GM23338 (cell line): ENCODE data around the gene DAPL1. TPM values are rescaled to one million over a fixed set of nuclear protein-coding genes. Genes with fewer than 3 reads are reported as not detected.

ENCODE experiments used
- ATAC-seq: fragments of 200-7000 bp; cut with Tn5 transposase; 3 replicates; pipeline ENCODE4 v1.9.1; 2020
- DNase-seq: peaks from one replicate; pipeline ENCODE4 v3.0.0-alpha.2; 2015; ENCODE audit warnings: low spot score
- H2AFZ ChIP-seq: fragments of 200-600 bp; sonication (generic); 2 replicates; pipeline ENCODE4 v1.8.0; 2016; ENCODE audit warnings: antibody characterized with exemption, mild to moderate bottlenecking, moderate library complexity
- H3F3A ChIP-seq: fragments of 200-600 bp; sonication (generic); replicated peaks from 2 replicates; pipeline ENCODE4 v1.8.0; 2017; ENCODE audit warnings: antibody characterized with exemption, mixed run types, low read depth
- H3K27ac ChIP-seq: fragments of 200-600 bp; sonication (generic); 2 replicates; pipeline ENCODE4 v1.6.1; 2016; ENCODE audit warnings: low read depth
- H3K27me3 ChIP-seq: fragments of 200-600 bp; sonication (generic); 2 replicates; pipeline ENCODE4 v1.8.0; 2016; ENCODE audit warnings: mild to moderate bottlenecking, mixed run types, moderate library complexity; ENCODE audit not compliant: insufficient read depth
- H3K36me3 ChIP-seq: fragments of 200-600 bp; sonication (generic); 2 replicates; pipeline ENCODE4 v1.8.0; 2016; ENCODE audit warnings: mild to moderate bottlenecking; ENCODE audit not compliant: insufficient read depth
- H3K4me1 ChIP-seq: fragments of 200-600 bp; sonication (generic); 2 replicates; pipeline ENCODE4 v1.8.0; 2016; ENCODE audit warnings: mild to moderate bottlenecking, moderate library complexity; ENCODE audit not compliant: insufficient read depth
- H3K4me2 ChIP-seq: fragments of 200-600 bp; sonication (generic); 2 replicates; pipeline ENCODE4 v1.7.1; 2017; ENCODE audit warnings: mixed run types
- H3K4me3 ChIP-seq: fragments of 200-600 bp; sonication (generic); 2 replicates; pipeline ENCODE4 v1.6.1; 2016; ENCODE audit warnings: mixed run types
- H3K79me2 ChIP-seq: fragments of 200-600 bp; sonication (generic); replicated peaks from 2 replicates; pipeline ENCODE4 v1.8.0; 2017; ENCODE audit warnings: mild to moderate bottlenecking; ENCODE audit not compliant: insufficient read depth
- H3K9me2 ChIP-seq: fragments of 200-600 bp; sonication (generic); 2 replicates; pipeline ENCODE4 v1.8.0; 2017; ENCODE audit not compliant: insufficient read depth
- H4K20me1 ChIP-seq: fragments of 200-600 bp; sonication (generic); replicated peaks from 2 replicates; pipeline ENCODE4 v1.8.0; 2017; ENCODE audit warnings: mild to moderate bottlenecking; ENCODE audit not compliant: insufficient read depth
- H3K27ac Mint-ChIP-seq: 2 replicates; pipeline ENCODE4 v1.8.0; 2020; ENCODE audit warnings: inconsistent platforms, mild to moderate bottlenecking, moderate library complexity, mixed read lengths
- H3K27me3 Mint-ChIP-seq: 3 replicates; pipeline ENCODE4 v1.8.0; 2022; ENCODE audit warnings: low read depth, mild to moderate bottlenecking, moderate library complexity, mixed read lengths, inconsistent platforms; ENCODE audit not compliant: insufficient read depth, poor library complexity
- H3K36me3 Mint-ChIP-seq: 3 replicates; pipeline ENCODE4 v1.8.0; 2021; ENCODE audit warnings: low read depth, mild to moderate bottlenecking, inconsistent platforms, moderate library complexity, mixed read lengths
- H3K4me1 Mint-ChIP-seq: 3 replicates; pipeline ENCODE4 v1.8.0; 2020; ENCODE audit warnings: mild to moderate bottlenecking, inconsistent platforms, mixed read lengths
- H3K4me3 Mint-ChIP-seq: 3 replicates; pipeline ENCODE4 v1.8.0; 2021; ENCODE audit warnings: moderate library complexity, mild to moderate bottlenecking, inconsistent platforms, mixed read lengths
- H3K9me3 Mint-ChIP-seq: 3 replicates; pipeline ENCODE4 v1.8.0; 2020; ENCODE audit warnings: moderate library complexity, mild to moderate bottlenecking, inconsistent platforms, mixed read lengths
- CREB1 ChIP-seq: fragments of 250-450 bp; sonication (Bioruptor Pico); IDR thresholded peaks from 2 replicates; pipeline ENCODE4 v1.5.0; 2020; ENCODE audit warnings: low read depth, mild to moderate bottlenecking, moderate library complexity
- JUNB ChIP-seq: IDR thresholded peaks from one replicate; pipeline ENCODE4 v1.6.1; 2016; ENCODE audit warnings: antibody characterized with exemption; ENCODE audit not compliant: unreplicated experiment
- NANOG ChIP-seq: IDR thresholded peaks from 2 replicates; pipeline ENCODE4 v1.6.1; 2016; ENCODE audit warnings: antibody characterized with exemption, borderline replicate concordance
- POLR2AphosphoS5 ChIP-seq: IDR thresholded peaks from 2 replicates; pipeline ENCODE4 v1.6.1; 2016; ENCODE audit warnings: antibody characterized with exemption, low read depth
- REST ChIP-seq: IDR thresholded peaks from one replicate; pipeline ENCODE4 v1.6.1; 2018; ENCODE audit warnings: antibody characterized with exemption; ENCODE audit not compliant: unreplicated experiment
- ZNF462 ChIP-seq: fragments of 250-450 bp; sonication (Bioruptor Pico); IDR thresholded peaks from 2 replicates; pipeline ENCODE4 v1.5.0; 2020; ENCODE audit warnings: mild to moderate bottlenecking, moderate library complexity
- polyA plus RNA-seq: library from polyadenylated mRNA; unstranded; fragments of >200 nt; fragmentation: Nextera tagmentation; extraction: Ambion mirVana; gene quantifications from 2 replicates; pipeline ENCODE4 v1.2.1, GENCODE V29; 2016
- total RNA-seq: library from RNA; depleted of rRNA; stranded (reverse); fragments of >200 nt; shearing (Covaris generic); gene quantifications from 2 replicates; pipeline ENCODE4 v1.2.3, GENCODE V29; 2014
- TF ChIP-seq, protein P1 (sequence below), 2 experiments: fragments of 200-600 bp in 1 of 2; sonication (generic) in 1 of 2; conservative IDR thresholded peaks; 2 replicates each; pipeline versions ENCODE4 v1.5.1 to v1.6.1; 2016 to 2017; ENCODE audit warnings: antibody characterized with exemption in 2 of 2, low read depth in 2 of 2, mild to moderate bottlenecking in 2 of 2, moderate library complexity in 1 of 2

Gene DAPL1
- total and polyA plus RNA-seq, 2 experiments from 2014 or later = not detected

DNA sequence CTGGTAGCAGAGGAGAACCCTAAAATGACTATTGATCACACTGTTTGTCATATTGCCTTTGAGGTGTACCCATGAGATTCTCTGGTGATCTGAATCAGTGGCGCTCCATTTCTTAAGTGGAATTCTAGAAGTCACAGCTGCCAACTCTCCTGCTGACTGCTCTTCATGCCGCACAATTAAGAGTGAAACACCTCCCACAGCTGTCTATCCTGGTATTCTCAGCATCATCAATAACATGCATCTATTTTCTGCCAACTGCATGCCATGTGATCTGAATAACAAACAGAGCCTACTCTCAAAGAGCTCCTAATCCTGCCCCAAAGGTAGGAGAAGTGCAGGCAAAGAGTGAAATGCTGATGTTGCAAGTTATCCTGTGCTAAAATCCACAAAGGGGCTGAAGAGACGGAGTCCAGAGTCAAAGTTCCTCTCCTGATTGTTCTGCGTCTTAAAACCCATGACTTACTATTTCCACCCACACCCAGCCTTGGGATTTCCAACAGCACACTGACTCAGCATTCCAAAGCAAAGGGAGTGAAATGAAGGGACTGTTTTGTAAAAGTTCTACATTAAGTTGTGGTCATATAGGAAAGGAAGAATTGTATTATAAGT is 13.7 kb upstream of the DAPL1 start (continued):
- TF ChIP-seq REST = no peak
- TF ChIP-seq CREB1 (CRISPR knock-in tag) = no peak
- TF ChIP-seq JUNB = no peak
- TF ChIP-seq NANOG = no peak
- TF ChIP-seq, protein P1, sequence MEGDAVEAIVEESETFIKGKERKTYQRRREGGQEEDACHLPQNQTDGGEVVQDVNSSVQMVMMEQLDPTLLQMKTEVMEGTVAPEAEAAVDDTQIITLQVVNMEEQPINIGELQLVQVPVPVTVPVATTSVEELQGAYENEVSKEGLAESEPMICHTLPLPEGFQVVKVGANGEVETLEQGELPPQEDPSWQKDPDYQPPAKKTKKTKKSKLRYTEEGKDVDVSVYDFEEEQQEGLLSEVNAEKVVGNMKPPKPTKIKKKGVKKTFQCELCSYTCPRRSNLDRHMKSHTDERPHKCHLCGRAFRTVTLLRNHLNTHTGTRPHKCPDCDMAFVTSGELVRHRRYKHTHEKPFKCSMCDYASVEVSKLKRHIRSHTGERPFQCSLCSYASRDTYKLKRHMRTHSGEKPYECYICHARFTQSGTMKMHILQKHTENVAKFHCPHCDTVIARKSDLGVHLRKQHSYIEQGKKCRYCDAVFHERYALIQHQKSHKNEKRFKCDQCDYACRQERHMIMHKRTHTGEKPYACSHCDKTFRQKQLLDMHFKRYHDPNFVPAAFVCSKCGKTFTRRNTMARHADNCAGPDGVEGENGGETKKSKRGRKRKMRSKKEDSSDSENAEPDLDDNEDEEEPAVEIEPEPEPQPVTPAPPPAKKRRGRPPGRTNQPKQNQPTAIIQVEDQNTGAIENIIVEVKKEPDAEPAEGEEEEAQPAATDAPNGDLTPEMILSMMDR (conservative IDR thresholded peaks at IDR 0.05; ENCODE audit: low read depth in 2 of 2) = no peak

- ATAC-seq (no peak), DNase-seq (no peak)
- no peak overlapping the region for H3K27ac Mint-ChIP-seq
- no peak overlapping the region for H3K27ac ChIP-seq
- H3K4me2 ChIP-seq = no peak overlapping the region
- H3K4me1 Mint-ChIP-seq = peaks cover 4% of the 10 kb centered on the region
- H3F3A ChIP-seq = no peaks in the 10 kb centered on the region
- peak overlapping the region; percentile 67; the same call in 1 of the 2 replicates for H2AFZ ChIP-seq
- no peak overlapping the region for H3K4me3 ChIP-seq
- no peaks in the 10 kb centered on the region for H3K9me2 ChIP-seq
- H3K79me2 ChIP-seq = no peaks in the 10 kb centered on the region
- H3K4me3 Mint-ChIP-seq = no peak overlapping the region
- peaks cover 3% of the 10 kb centered on the region for H3K27me3 Mint-ChIP-seq
- H3K27me3 ChIP-seq = no peaks in the 10 kb centered on the region
- peaks cover 1% of the 10 kb centered on the region; the same call in 1 of the 3 replicates for H3K9me3 Mint-ChIP-seq
- H3K36me3 Mint-ChIP-seq = no peaks in the 10 kb centered on the region
- H3K36me3 ChIP-seq = no peaks in the 10 kb centered on the region
- TF ChIP-seq ZNF462 (no peak), POLR2AphosphoS5 (no peak)
- peaks cover 8% of the 10 kb centered on the region; the same call in 1 of the 2 replicates for H3K4me1 ChIP-seq
- H4K20me1 ChIP-seq = no peaks in the 10 kb centered on the region
Observed at GRCh38 chr2:158782136-158782535, 13.0 kb upstream of the DAPL1 start.
